ENCODE measurements around the gene ZMYND15. TPM values are rescaled to one million over a fixed set of nuclear protein-coding genes. Genes with fewer than 3 reads are reported as not detected.

The ZMYND15 gene
- polyA plus RNA-seq, 1 donor: 0.97 TPM

GRCh38 chr17:4715063-4715744, 24.4 kb upstream of the ZMYND15 start:
- DNase-seq: no peak

GRCh38 chr17:4716081-4716480, 23.6 kb upstream of the ZMYND15 start:
- no peak for DNase-seq

DNA sequence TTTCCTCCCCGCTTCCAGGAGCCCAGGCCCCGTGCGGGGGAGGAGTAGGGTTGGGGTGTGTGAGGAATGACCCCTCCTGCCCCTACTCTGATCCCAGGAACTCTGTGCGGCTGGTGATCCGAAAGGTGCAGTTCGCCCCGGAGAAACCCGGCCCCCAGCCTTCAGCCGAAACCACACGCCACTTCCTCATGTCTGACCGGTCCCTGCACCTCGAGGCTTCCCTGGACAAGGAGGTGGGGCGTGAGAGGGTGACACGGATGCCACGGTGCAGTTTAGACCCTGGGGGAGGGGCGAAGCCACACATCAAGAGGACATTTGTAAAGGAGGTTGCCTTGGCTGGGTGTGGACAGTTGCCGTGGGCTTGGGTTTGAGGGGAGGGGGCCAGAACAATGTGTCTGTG, 21.8 kb upstream of the ZMYND15 start:
- DNase-seq: no peak

GRCh38 chr17:4718276-4718675, 21.4 kb upstream of the ZMYND15 start:
- DNase-seq: no peak

DNA sequence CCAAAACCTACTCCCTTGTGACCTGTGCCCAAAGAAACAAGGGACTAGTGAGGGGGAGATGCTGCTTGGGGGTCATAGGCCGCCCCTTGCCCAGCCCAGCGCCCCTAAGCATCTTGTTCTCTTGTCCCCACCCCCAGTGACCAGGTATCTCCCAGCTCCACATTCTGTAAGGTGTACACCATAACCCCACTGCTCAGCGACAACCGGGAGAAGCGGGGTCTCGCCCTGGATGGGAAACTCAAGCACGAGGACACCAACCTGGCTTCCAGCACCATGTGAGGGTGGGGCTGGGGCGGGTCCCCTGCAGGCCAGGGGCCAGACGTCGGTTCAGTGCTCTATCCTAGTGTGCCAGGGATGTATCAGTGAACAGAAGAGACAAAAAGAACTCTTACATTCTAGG, 20.5 kb upstream of the ZMYND15 start:
- no peak for DNase-seq

GRCh38 chr17:4719684-4720221, 19.9 kb upstream of the ZMYND15 start:
- DNase-seq: no peak

DNA sequence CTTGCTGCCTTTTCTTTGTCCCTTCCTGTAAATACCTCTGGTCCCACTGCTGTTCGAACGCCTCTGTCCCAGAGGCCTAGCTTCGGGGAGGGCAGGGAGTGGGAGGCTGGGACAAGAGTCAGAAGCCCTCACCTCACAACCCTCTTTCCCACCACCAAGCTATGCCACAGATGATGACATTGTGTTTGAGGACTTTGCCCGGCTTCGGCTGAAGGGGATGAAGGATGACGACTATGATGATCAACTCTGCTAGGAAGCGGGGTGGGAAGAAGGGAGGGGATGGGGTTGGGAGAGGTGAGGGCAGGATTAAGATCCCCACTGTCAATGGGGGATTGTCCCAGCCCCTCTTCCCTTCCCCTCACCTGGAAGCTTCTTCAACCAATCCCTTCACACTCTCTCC, 18.8 kb upstream of the ZMYND15 start:
- no peak for DNase-seq

GRCh38 chr17:4721203-4722135, 18.2 kb upstream of the ZMYND15 start:
- DNase-seq: no peak

GRCh38 chr17:4722678-4723240, 16.9 kb upstream of the ZMYND15 start:
- DNase-seq: no peak

DNA sequence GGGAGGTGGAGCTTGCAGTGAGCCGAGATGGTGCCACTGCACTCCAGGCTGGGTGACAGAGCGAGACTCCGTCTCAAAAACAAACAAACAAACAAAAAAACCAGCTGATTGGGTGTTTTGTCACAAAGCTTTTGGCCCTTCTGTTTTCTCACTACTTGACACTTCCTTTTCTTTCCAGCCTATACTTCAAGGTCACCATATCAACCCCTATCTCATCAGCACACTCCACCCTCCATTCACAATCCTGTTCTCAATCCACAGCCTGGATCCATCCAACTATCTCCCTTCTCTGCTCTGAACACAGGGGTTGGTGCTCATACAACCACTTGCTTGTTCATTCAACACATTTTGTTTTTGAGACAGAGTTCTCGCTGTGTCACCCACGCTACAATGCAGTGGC, 15.0 kb upstream of the ZMYND15 start:
- no peak for DNase-seq

- no peak for DNase-seq
Measured at GRCh38 chr17:4725646-4726310, 13.9 kb upstream of the ZMYND15 start.

DNA sequence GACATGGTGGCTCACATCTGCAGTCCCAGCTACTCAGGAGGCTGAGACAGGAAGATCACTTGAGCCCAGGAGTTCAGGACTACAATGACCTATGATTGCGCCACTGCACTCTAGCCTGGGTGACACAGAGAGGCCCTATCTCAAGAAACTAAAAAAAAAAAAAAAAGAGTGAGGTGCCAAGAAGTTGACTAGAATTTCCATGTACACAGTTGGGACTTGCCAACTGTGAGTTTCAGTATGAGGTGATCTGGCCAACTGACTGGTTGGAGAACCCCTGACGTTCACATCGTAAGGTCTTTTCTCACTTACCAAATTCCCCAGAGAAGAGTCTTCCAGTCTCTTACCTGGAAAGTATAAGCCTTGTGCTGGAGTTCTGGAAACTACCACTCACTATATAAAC, 11.5 kb upstream of the ZMYND15 start:
- no peak for DNase-seq

- DNase-seq: no peak
Measured at GRCh38 chr17:4733073-4733531, 6.5 kb upstream of the ZMYND15 start.

GRCh38 chr17:4734857-4735475, 4.7 kb upstream of the ZMYND15 start:
- DNase-seq: no peak

GRCh38 chr17:4735876-4736651, 3.6 kb upstream of the ZMYND15 start:
- DNase-seq: no peak

DNA sequence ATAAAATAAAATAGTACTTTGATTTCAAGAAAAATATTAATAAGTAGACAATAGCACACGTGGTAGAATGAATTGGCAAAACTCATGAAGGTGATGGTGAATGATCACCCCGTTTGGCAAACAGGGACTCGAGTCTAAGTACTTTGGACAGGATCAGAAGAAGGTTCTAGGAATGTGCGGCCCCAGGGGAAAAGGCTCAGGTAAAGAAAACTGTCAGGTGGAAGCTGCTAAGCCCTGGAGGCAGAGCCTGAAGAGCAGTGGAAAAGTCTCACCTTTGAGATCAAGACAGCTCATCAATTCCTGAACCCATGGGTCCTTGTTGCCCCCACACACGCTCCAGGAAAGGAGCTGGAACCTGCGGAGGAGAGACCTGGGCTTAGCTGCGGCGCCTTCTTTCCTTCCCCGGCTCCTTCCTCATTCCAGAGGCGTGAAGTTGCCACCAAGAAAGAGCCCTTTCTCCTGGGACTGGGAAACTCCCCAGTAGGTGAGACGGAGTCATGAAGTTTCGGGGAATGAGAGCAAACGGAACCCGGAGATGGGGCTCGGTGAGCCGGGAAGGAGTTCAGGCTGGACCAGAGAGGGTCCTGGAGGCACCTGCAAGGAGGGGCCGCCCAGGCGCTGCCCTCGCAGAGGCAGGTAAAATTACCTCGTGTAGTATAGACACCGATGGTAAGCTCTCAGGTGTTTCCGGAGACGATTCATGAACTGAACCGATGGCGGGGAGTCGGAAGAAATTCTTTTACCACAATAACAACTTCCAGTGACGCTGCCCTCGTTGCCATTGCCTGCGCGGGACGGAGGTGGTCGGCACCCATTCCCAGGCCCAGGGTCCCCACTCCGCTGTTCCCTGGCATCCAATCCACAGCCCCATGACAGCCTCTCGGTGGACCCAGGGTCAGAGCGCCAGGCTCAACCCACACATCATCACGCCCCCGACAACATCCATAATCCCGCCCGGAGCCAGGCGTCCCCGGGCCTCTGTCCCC, 1.2 kb upstream of the ZMYND15 start:
- DNase-seq: no peak

DNA sequence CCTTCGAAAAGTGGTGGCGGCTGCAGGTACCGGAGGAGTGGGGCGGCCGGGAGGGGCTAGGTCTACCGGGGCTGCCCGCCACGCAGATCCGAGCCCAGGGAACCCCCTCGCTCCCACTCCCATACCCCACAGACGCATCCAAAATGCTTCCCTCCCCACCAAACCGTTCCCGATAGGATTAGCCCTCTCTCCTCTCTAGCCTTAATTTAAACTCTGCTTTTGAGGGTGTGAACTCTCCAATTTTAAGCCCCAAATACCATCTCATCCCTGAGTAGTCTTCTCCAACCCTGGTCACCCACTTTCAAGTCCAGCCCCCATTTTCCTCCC, 355 bp downstream of the ZMYND15 start:
- DNase-seq: no peak

- DNase-seq: no peak
Measured at GRCh38 chr17:4740584-4740983, 951 bp downstream of the ZMYND15 start.

DNA sequence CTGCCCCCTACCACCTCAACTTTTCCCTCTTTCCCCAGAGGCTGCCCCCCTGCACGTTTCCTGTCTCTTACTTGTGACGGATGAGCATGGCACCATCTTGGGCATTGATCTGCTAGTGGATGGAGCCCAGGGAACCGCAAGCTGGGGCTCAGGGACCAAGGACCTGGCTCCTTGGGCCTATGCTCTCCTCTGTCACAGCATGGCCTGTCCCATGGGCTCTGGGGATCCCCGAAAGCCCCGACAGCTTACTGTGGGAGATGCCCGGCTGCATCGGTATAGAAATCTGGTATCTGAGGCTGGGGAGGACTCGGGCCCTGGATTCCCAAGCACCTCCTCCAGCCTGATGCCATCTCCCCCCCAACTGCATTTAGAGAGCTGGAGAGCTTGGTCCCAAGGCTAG, 1.9 kb downstream of the ZMYND15 start:
- no peak for DNase-seq

GRCh38 chr17:4742133-4742532, 2.5 kb downstream of the ZMYND15 start:
- DNase-seq: no peak
